ENCODE data around the gene TLCD2. TPM values are rescaled to one million over a fixed set of nuclear protein-coding genes. Genes with fewer than 3 reads are reported as not detected.

TLCD2 gene
- total and polyA plus RNA-seq, 4 donors, result 1.2 to 7.3 (median 3.4) TPM

DNA sequence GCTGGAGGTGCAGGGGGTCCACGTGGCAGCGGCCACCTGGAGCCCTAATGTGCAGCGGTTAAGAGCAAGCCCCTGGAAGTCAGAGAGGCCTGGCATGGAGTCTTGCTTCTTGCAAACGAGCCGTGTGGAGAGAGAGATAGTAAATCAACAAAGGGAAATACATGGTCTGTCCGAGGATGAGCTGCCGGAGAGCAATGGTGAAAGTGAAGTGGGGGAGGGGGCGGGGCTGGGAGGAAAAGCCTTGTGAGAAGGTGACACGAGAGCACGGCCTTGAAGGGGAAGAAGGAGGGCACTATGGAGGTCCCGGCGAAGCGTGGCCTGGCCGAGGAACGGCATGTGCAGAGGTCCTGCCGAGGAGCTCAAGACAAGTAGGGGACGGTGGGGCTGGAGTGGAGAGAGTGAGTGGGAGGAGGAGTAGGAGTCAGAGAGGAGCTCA is 45.7 kb upstream of the TLCD2 start:
- DNase-seq (ENCODE audit: low spot score), result no peak
- Histone ChIP-seq H3K4me3 (ENCODE audit: low read depth in 1 of 3, low read length in 3 of 3) (no peak overlapping the region), H3K9ac (ENCODE audit: low read depth in 1 of 2, low read length in 2 of 2) (no peak overlapping the region), H3K9me3 (ENCODE audit: control insufficient read depth in 4 of 4, low read length in 3 of 4) (no peaks in the 10 kb centered on the region), H3K27me3 (ENCODE audit: control insufficient read depth in 4 of 4, insufficient read depth in 4 of 4, low read length in 3 of 4) (no peaks in the 10 kb centered on the region), H3K36me3 (ENCODE audit: control insufficient read depth in 4 of 4, insufficient read depth in 3 of 4, low read depth in 1 of 4, low read length in 3 of 4) (peaks cover 4 to 9% (median 7%) of the 10 kb centered on the region in 4 donors), H3K27ac (ENCODE audit: low read depth in 1 of 2, low read length in 2 of 2) (peak overlapping the region; percentile 52 to 71), H3K4me1 (ENCODE audit: control insufficient read depth in 4 of 4, insufficient read depth in 4 of 4, low read length in 3 of 4) (peaks cover 4 to 31% (median 20%) of the 10 kb centered on the region in 4 donors)
- TF ChIP-seq RAD21 (IDR thresholded peaks at IDR 0.05) (no peak), NR2F2 (IDR thresholded peaks at IDR 0.05) (no peak), GABPA (IDR thresholded peaks at IDR 0.05 in 1 of 2, conservative IDR thresholded peaks at IDR 0.05 in 1 of 2) (no peak)
- WGBS, result 47% methylated on average over 17 of the region's 17 CpGs

GRCh38 chr17:1755252-1755826 is 45.2 kb upstream of the TLCD2 start:
- no peak for DNase-seq (ENCODE audit: low spot score)
- Histone ChIP-seq H3K4me1 (ENCODE audit: control insufficient read depth in 4 of 4, insufficient read depth in 4 of 4, low read length in 3 of 4) (peaks cover 6 to 35% (median 25%) of the 10 kb centered on the region in 4 donors), H3K27ac (ENCODE audit: low read depth in 1 of 2, low read length in 2 of 2) (peak overlapping the region; percentile 52 to 71), H3K9ac (ENCODE audit: low read depth in 1 of 2, low read length in 2 of 2) (no peak overlapping the region), H3K4me3 (ENCODE audit: low read depth in 1 of 3, low read length in 3 of 3) (no peak overlapping the region), H3K36me3 (ENCODE audit: control insufficient read depth in 4 of 4, insufficient read depth in 3 of 4, low read depth in 1 of 4, low read length in 3 of 4) (peaks cover 4 to 13% (median 8%) of the 10 kb centered on the region in 4 donors), H3K27me3 (ENCODE audit: control insufficient read depth in 4 of 4, insufficient read depth in 4 of 4, low read length in 3 of 4) (no peaks in the 10 kb centered on the region), H3K9me3 (ENCODE audit: control insufficient read depth in 4 of 4, low read length in 3 of 4) (no peaks in the 10 kb centered on the region)
- WGBS, result 41% methylated on average over 20 of the region's 20 CpGs
- TF ChIP-seq SP1 (IDR thresholded peaks at IDR 0.05) (peak; percentile 1), FOXA1 (IDR thresholded peaks at IDR 0.05) (no peak)

- Histone ChIP-seq H3K36me3 (ENCODE audit: control insufficient read depth in 4 of 4, insufficient read depth in 3 of 4, low read depth in 1 of 4, low read length in 3 of 4) (peaks cover 4 to 13% (median 8%) of the 10 kb centered on the region in 4 donors), H3K9ac (ENCODE audit: low read depth in 1 of 2, low read length in 2 of 2) (no peak overlapping the region), H3K27me3 (ENCODE audit: control insufficient read depth in 4 of 4, insufficient read depth in 4 of 4, low read length in 3 of 4) (no peaks in the 10 kb centered on the region), H3K9me3 (ENCODE audit: control insufficient read depth in 4 of 4, low read length in 3 of 4) (no peaks in the 10 kb centered on the region), H3K4me3 (ENCODE audit: low read depth in 1 of 3, low read length in 3 of 3) (no peak overlapping the region), H3K4me1 (ENCODE audit: control insufficient read depth in 4 of 4, insufficient read depth in 4 of 4, low read length in 3 of 4) (peaks cover 9 to 39% (median 28%) of the 10 kb centered on the region in 4 donors), H3K27ac (ENCODE audit: low read depth in 1 of 2, low read length in 2 of 2) (peak overlapping the region; percentile 52 to 71)
- DNase-seq (ENCODE audit: low spot score), result no peak
- TF ChIP-seq HNF4A (conservative IDR thresholded peaks at IDR 0.05) (peak in 1 of 2 donors; percentile 1), HNF4G (IDR thresholded peaks at IDR 0.05) (no peak)
- WGBS, result 51% methylated on average over 25 of the region's 25 CpGs
Measured at GRCh38 chr17:1754430-1755112, 44.4 kb upstream of the TLCD2 start.

- no peak overlapping the region for H3K4me3 ChIP-seq (ENCODE audit: low read depth in 1 of 3, low read length in 3 of 3)
- no peaks in the 10 kb centered on the region for H3K27me3 ChIP-seq (ENCODE audit: control insufficient read depth in 4 of 4, insufficient read depth in 4 of 4, low read length in 3 of 4)
- peaks cover 4 to 14% (median 8%) of the 10 kb centered on the region in 4 donors for H3K36me3 ChIP-seq (ENCODE audit: control insufficient read depth in 4 of 4, insufficient read depth in 3 of 4, low read depth in 1 of 4, low read length in 3 of 4)
- H3K4me1 ChIP-seq (ENCODE audit: control insufficient read depth in 4 of 4, insufficient read depth in 4 of 4, low read length in 3 of 4), result peaks cover 9 to 44% (median 31%) of the 10 kb centered on the region in 4 donors
- 83% methylated on average over 23 of the region's 23 CpGs for WGBS
- no peak overlapping the region for H3K9ac ChIP-seq (ENCODE audit: low read depth in 1 of 2, low read length in 2 of 2)
- no peak for TF ChIP-seq TAF1 (conservative IDR thresholded peaks at IDR 0.05)
- TF ChIP-seq SP1 (IDR thresholded peaks at IDR 0.05), result peak; percentile 4
- no peak for TF ChIP-seq HNF4G (IDR thresholded peaks at IDR 0.05)
- TF ChIP-seq FOXA2 (IDR thresholded peaks at IDR 0.05), result no peak
- H3K27ac ChIP-seq (ENCODE audit: low read depth in 1 of 2, low read length in 2 of 2), result no peak overlapping the region
- DNase-seq (ENCODE audit: low spot score), result no peak
- no peaks in the 10 kb centered on the region for H3K9me3 ChIP-seq (ENCODE audit: control insufficient read depth in 4 of 4, low read length in 3 of 4)
Measured at GRCh38 chr17:1753767-1754429, 43.7 kb upstream of the TLCD2 start.

Data from liver (tissue), 9 donors.